Large intestine (tissue), 3 donors: Measurements from ENCODE around the gene RHEB. TPM values are rescaled to one million over a fixed set of nuclear protein-coding genes. Genes with fewer than 3 reads are reported as not detected.

Experiments
- DNase-seq, 2 donors: peaks; one replicate each; pipeline versions ENCODE4 v3.0.0 to v3.0.0-alpha.2; 2013
- H3K27ac ChIP-seq: one replicate; pipeline ENCODE4 v1.5.1; 2013; ENCODE audit warnings: low read length
- H3K27me3 ChIP-seq: 2 replicates; pipeline ENCODE4 v1.6.1; 2013; ENCODE audit warnings: low read length; ENCODE audit not compliant: control insufficient read depth, insufficient read depth
- H3K36me3 ChIP-seq: 2 replicates; pipeline ENCODE4 v1.6.1; 2013; ENCODE audit warnings: low read length; ENCODE audit not compliant: control insufficient read depth, insufficient read depth
- H3K4me1 ChIP-seq: one replicate; pipeline ENCODE4 v1.6.1; 2013; ENCODE audit warnings: low read length; ENCODE audit not compliant: control insufficient read depth, insufficient read depth
- H3K4me3 ChIP-seq: one replicate; pipeline ENCODE4 v1.5.1; 2013; ENCODE audit warnings: low read length
- H3K9me3 ChIP-seq: one replicate; pipeline ENCODE4 v1.6.1; 2013; ENCODE audit warnings: mild to moderate bottlenecking, low read depth, low read length, moderate library complexity; ENCODE audit not compliant: control insufficient read depth
- WGBS: methylation state at CpG from one replicate; pipeline ENCODE4 v1.1.5; 2013; ENCODE audit warnings: low lambda C conversion rate; ENCODE audit not compliant: insufficient coverage; 5-methylcytosine and 5-hydroxymethylcytosine counted together
- polyA plus RNA-seq: library from polyadenylated mRNA; unstranded; fragments of 120-200 nt; gene quantifications from one replicate; pipeline ENCODE4 v1.2.1, GENCODE V29; 2013

RHEB gene
- polyA plus RNA-seq, 1 donor = 78.7 TPM

DNA sequence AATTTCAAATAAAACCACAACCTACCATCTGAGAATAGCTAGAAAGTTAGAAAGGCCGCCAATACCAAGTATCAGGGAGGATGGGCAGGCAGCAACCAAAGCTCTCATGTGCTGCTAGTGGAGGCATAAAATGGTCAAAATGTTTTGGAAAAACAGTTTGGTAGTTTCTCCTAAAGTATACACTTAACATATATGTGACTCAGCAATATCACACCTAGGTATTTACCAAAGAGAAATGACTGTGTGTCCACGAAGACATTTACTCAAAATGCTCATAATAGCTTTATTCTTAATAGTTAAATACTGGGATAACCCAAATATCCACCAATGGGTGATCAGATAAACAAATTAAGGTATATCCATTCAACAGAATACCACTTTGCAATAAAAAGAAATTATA lies 14.3 kb downstream of the RHEB start:
- H3K4me1 ChIP-seq = no peaks in the 10 kb centered on the region
- no peak for DNase-seq
- H3K9me3 ChIP-seq = peaks cover 3% of the 10 kb centered on the region
- H3K27ac ChIP-seq = no peak overlapping the region
- H3K36me3 ChIP-seq = no peaks in the 10 kb centered on the region
- no peak overlapping the region for H3K4me3 ChIP-seq
- WGBS = no CpG with 5 or more reads among the region's 2 CpGs
- no peaks in the 10 kb centered on the region for H3K27me3 ChIP-seq

DNA sequence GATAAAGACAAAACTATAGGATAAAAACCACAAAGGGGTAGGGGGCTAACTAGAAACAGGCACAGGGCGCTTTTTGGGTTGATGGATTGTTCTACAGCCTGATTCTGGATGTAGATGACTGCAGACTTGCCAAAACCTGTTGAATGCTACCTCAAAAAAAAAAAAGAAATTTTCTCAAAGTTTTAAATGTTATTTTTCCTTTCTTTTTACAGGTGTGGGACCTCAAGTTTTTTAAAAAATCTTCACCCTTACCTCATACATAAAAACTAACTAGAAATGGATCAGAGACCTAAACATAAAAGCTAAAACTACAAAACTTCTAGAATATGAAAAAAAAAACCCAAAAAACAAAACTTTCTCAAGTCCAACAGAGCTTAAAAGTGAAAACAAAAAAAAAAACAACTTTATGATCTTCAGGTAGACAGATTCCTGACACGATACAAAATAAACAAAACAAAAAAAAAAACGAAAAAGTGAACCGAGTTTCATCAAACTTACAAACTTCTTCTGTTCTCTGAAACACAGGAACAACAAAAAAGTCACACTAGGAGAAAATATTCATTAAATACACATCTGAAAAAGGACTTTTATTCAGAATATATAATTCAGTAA lies 14.9 kb downstream of the RHEB start:
- Histone ChIP-seq H3K4me3 (no peak overlapping the region), H3K4me1 (no peaks in the 10 kb centered on the region), H3K36me3 (no peaks in the 10 kb centered on the region), H3K27me3 (no peaks in the 10 kb centered on the region), H3K27ac (no peak overlapping the region), H3K9me3 (peaks cover 3% of the 10 kb centered on the region)
- DNase-seq = no peak
- 83% methylated on average over 4 of the region's 4 CpGs for WGBS

DNA sequence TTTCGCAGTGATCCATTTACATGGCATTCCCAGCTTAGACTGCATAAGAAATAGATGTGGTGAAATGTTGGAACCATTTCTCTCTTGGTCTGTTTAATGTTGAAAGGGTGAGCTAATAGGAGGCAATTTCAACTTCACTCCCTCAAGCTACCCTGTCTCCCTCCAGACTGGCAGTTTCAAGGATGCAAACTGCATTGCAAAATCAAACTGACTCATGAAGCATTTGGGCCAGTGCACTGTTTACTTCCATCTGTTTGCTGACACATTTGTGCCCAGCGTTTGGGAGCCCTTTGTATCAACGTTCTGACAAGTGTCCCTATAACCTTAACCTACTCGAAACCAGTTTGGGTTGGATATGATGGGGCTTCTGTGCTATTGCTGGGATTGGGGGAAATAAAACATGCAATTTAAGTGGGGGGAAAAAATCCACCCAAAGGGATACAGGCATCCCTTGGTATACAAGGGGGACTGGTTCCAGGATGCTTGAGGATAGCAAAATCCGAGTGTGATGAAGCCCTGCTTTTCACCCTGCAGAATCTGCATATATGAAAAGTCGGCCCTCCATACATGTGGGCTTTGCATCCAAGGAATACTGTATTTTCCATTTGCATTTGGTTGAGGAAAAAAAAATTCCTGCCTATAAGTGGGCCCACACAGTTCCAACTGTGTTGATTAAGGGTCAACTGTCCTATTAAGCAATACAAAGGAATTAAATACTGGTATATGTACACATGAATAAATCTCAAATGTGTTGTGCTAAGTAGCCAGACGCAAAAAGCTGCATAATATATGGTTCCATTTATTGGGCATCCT lies 15.6 kb downstream of the RHEB start:
- no peaks in the 10 kb centered on the region for H3K4me1 ChIP-seq
- WGBS = 83% methylated on average over 1 of the region's 7 CpGs
- H3K27ac ChIP-seq = no peak overlapping the region

DNA sequence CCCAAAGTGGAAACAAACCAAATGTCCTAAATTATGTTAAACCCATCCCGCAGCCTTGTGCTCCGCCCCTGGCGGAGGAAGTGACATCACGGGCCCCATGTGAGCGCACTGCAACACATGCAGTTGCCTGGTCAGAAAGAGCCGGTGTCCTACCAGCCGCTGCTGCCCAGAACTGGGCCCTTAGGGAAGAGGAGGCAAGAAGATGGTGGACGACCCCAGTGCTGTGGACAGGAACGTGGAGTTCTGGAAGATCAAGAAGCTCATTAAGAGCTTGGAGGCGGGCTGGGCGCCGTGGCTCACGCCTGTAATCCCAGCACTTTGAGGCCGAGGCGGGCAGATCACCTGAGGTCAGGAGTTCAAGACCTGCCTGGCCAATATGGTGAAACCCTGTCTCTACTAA lies 18.0 kb downstream of the RHEB start:
- Histone ChIP-seq H3K9me3 (peaks cover 3% of the 10 kb centered on the region), H3K36me3 (no peaks in the 10 kb centered on the region), H3K4me1 (no peaks in the 10 kb centered on the region), H3K27me3 (no peaks in the 10 kb centered on the region), H3K27ac (no peak overlapping the region), H3K4me3 (no peak overlapping the region)
- no CpG with 5 or more reads among the region's 15 CpGs for WGBS
- DNase-seq = no peak

More for the DNA sequence above, 15.6 kb downstream of the RHEB start:
- Histone ChIP-seq H3K36me3 (no peaks in the 10 kb centered on the region), H3K27me3 (no peaks in the 10 kb centered on the region), H3K9me3 (peaks cover 3% of the 10 kb centered on the region), H3K4me3 (no peak overlapping the region)
- DNase-seq = no peak

DNA sequence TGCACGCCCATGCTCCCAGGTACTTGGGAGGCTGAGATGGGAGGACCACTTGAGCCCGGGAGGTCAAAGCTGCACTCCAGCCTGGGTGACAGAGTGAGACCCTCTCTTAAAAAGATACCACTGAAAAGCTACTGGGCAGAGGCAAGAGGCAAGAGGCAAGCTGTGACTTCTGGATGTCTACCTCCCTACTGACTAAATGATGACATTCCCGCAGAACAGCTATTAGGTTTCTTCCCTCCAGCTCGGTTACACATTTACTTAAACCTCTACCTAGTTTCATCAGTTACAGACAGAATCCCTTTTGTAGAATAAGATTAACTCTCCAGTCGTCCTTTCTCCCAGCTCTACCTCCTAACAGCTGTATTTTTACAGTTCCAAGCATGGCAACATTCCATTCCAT lies 21.2 kb downstream of the RHEB start:
- 39% methylated on average over 3 of the region's 5 CpGs for WGBS
- no peak overlapping the region for H3K27ac ChIP-seq

DNA sequence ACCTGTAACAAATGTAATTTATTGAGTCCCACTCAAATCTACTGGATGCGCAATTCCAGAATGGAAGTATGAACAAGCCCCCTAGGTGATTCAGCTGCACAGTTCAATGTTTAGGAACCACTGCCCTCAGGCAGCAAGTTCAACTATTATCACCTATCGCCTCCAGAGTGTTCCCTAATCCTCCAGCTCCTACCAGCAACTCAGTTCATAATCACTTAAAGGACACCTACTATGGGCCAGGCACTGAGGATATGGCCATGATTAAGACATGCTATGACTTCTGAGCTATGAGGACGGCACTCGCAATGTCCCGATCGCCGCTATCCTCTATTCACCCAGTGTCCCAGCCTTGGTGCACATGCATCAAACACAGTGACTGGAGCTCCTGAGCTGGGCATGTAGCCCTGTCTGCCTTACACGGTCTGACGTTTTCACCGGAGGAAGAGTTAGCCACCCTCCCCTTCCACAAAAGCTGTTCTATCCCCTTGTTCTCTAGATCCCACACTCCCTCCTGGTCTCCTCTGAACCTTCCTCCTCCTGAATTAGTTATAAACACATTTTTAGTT lies 22.3 kb downstream of the RHEB start:
- Histone ChIP-seq H3K9me3 (peaks cover 3% of the 10 kb centered on the region), H3K4me1 (no peaks in the 10 kb centered on the region), H3K27me3 (no peaks in the 10 kb centered on the region), H3K4me3 (no peak overlapping the region), H3K36me3 (no peaks in the 10 kb centered on the region), H3K27ac (no peak overlapping the region)
- WGBS = 100% methylated on average over 1 of the region's 10 CpGs
- no peak for DNase-seq

More for the DNA sequence above, 21.2 kb downstream of the RHEB start:
- Histone ChIP-seq H3K27me3 (no peaks in the 10 kb centered on the region), H3K4me3 (no peak overlapping the region), H3K4me1 (no peaks in the 10 kb centered on the region), H3K36me3 (no peaks in the 10 kb centered on the region), H3K9me3 (peaks cover 3% of the 10 kb centered on the region)
- DNase-seq = no peak

DNA sequence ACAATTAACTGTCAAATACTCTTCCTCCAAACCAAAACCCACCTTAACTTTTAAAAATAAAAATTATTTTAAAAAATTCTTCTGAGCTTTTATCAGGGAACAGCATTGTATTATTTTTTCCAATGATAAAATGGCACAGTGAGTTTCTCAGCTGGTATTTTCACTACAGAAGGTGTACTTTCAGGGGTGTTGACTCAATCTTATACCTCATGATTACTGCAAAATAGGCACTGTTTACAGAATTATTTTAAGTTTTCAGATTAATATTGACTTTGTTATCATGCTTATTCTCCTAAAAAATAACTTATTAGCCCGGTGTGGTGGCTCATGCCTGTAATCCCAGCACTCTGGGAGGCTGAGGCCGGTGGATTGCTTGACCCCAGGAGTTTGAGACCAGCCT lies 24.3 kb downstream of the RHEB start:
- Histone ChIP-seq H3K9me3 (no peaks in the 10 kb centered on the region), H3K27me3 (no peaks in the 10 kb centered on the region), H3K36me3 (peaks cover 4% of the 10 kb centered on the region), H3K4me1 (peaks cover 4% of the 10 kb centered on the region), H3K4me3 (no peak overlapping the region), H3K27ac (no peak overlapping the region)
- no peak for DNase-seq
- WGBS = no CpG with 5 or more reads among the region's 2 CpGs

DNA sequence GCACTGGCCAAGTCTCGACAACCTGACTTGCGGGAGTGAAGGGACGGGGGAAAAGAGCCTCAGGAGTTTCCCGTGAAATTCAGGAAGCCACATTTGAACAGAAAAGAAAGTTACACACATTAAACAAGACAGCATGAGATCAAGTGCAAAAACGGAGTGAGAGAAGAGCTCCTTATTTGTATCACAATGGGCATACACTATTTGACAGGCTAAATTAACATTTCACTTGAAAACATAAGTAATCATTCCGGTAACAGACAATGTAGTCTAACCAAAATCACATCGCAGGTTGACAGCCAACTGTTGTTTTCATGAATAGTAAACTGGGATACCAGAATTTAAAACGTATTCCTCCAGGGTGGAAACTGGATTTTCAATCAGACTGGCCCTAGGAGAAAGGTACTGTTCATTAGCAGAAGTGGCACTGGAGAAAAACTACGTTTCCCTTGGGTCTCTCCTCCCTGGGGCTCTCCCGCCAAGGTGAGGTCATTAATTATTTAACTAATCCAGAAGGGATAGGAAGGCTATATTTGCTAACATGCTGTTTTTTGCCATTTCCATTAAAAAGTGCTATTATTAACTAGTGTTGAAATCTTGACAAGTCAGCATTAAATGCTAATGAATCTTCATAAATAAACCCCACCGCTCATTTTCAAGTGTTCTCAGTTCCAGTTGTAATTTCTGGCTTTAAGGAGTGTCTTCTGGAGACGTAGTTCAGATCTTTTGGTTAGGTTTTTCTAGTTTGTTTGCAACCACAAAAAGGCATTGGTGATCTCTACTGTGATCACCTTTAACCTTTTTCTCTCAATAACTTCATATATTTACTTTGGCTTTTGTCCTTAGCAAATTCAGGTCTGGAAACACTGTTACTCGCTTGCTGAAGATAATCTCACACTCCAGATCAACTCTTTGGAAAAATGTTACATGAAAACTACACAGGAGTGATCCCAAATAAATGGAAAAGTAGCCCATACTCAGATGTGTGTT lies 25.1 kb downstream of the RHEB start:
- H3K27me3 ChIP-seq = no peaks in the 10 kb centered on the region
- H3K4me3 ChIP-seq = no peak overlapping the region
- peaks cover 4% of the 10 kb centered on the region for H3K4me1 ChIP-seq
- peaks cover 12% of the 10 kb centered on the region for H3K36me3 ChIP-seq
- DNase-seq = no peak
- WGBS = 74% methylated on average over 10 of the region's 13 CpGs
- no peaks in the 10 kb centered on the region for H3K9me3 ChIP-seq
- H3K27ac ChIP-seq = no peak overlapping the region

DNA sequence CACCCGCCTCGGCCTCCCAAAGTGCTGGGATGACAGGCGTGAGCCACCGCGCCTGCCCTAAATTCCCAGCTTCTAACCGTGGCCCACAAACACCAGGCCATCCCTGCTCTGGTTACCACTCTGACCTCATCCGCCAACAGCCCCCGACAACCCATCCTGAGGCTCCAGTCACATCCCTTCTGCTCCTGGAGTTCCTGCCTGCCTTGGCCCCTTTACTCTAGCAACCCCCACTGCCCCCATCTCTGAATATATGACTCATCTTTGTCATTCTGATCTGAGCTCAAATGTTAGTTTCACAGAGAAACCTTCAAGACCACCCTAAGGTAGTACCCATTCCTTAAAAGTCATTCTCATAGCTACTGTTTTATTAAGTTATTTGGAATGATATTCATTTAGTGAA lies 26.6 kb downstream of the RHEB start:
- no peak overlapping the region for H3K27ac ChIP-seq
- H3K9me3 ChIP-seq = no peaks in the 10 kb centered on the region
- no peak overlapping the region for H3K4me3 ChIP-seq
- H3K4me1 ChIP-seq = peaks cover 4% of the 10 kb centered on the region
- DNase-seq = no peak
- peaks cover 21% of the 10 kb centered on the region for H3K36me3 ChIP-seq
- WGBS = no CpG with 5 or more reads among the region's 8 CpGs
- H3K27me3 ChIP-seq = no peaks in the 10 kb centered on the region

DNA sequence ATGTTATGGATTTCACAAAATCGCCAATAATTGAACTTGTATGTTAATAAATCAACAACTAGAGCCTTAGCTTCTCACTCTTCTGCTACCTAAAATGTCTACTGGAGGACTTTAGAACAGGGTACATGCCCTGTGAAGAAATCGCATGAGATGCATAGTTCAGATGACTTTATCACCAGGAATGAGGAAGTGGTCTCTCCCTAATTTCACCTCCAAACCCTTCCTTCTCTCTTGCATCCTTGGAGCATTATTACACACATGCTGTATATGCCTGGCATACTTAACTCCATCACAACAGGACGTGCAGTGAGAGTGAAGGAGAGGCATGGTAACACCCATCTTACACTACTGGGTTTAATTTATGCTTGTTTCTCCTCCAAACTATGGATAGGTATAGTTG lies 27.8 kb downstream of the RHEB start:
- Histone ChIP-seq H3K4me1 (peaks cover 4% of the 10 kb centered on the region), H3K27ac (no peak overlapping the region), H3K36me3 (peaks cover 27% of the 10 kb centered on the region), H3K9me3 (no peaks in the 10 kb centered on the region), H3K4me3 (no peak overlapping the region), H3K27me3 (no peaks in the 10 kb centered on the region)
- no CpG with 5 or more reads among the region's 3 CpGs for WGBS
- DNase-seq = peak; percentile 61 to 76
